ENCODE measurements around the gene HEXD.

HEXD gene

DNA sequence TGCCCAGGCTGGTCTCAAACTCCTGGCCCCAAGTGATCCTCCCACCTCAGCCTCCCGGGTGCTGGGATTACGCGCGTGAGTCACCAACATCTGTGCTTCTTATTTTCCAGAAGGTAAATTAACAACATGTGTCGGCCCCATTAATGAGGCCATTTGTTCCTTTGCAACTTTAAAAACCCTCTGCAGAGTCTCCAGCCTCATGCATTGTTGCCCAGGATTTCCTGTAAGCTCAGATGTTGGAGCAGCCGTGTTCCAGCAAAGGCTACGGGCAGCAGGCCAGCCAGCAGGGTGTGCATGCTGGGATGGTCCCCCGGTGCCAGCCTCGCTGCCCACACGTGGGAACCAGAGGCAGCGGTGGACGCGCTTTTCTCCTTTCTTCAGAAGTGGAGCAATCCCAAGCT, 19.1 kb upstream of the HEXD start:
- H3K4me3 ChIP-seq (ENCODE audit: low read depth, low read length) = no peak overlapping the region
- TF ChIP-seq, protein P1, sequence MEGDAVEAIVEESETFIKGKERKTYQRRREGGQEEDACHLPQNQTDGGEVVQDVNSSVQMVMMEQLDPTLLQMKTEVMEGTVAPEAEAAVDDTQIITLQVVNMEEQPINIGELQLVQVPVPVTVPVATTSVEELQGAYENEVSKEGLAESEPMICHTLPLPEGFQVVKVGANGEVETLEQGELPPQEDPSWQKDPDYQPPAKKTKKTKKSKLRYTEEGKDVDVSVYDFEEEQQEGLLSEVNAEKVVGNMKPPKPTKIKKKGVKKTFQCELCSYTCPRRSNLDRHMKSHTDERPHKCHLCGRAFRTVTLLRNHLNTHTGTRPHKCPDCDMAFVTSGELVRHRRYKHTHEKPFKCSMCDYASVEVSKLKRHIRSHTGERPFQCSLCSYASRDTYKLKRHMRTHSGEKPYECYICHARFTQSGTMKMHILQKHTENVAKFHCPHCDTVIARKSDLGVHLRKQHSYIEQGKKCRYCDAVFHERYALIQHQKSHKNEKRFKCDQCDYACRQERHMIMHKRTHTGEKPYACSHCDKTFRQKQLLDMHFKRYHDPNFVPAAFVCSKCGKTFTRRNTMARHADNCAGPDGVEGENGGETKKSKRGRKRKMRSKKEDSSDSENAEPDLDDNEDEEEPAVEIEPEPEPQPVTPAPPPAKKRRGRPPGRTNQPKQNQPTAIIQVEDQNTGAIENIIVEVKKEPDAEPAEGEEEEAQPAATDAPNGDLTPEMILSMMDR (IDR thresholded peaks at IDR 0.05; ENCODE audit: insufficient read depth, low read length, missing control alignments) = no peak
- DNase-seq (ENCODE audit: low read depth, low spot score) = peak; percentile 33
- ChIA-PET CTCF (interaction anchor here (1.2 to 2.8 kb wide), 5 partner anchors 15 to 99 kb away, joined by 3 to 25 read pairs (median 8); partner anchors contain the start of gene TEX19), POLR2A (no interaction called here)

DNA sequence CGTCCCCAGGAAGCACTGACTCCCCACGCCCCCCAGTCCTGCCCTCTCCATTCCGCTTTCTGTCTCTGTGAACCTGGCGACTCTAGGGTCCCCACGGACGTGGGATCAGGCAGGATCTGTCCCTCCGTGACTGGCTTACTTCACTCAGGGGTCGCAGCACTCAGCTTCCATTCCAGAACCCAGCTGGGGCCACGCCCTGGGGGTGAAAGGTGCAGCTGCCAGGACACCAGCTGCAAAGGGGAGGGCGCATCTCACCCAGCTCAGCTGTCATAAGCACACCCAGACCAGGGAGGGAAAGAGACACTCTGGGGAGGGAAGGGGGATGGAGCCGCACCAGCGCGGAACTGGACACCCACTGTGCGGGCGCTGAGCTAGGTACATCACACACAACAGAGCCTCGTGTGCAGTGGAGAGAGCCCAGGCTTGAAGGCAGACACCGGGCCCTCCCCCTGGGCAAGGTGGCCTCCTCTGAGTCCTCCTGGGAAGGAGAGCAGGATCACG, 18.5 kb upstream of the HEXD start:
- ChIA-PET POLR2A (no interaction called here), CTCF (interaction anchor here (1.2 to 2.8 kb wide), 6 partner anchors 14 to 100 kb away, joined by 3 to 25 read pairs (median 6); partner anchors contain the start of gene TEX19)
- no peak overlapping the region for H3K4me3 ChIP-seq (ENCODE audit: low read depth, low read length)
- no peak for DNase-seq (ENCODE audit: low read depth, low spot score)
- TF ChIP-seq, protein P1 (IDR thresholded peaks at IDR 0.05; ENCODE audit: insufficient read depth, low read length, missing control alignments) = no peak

DNA sequence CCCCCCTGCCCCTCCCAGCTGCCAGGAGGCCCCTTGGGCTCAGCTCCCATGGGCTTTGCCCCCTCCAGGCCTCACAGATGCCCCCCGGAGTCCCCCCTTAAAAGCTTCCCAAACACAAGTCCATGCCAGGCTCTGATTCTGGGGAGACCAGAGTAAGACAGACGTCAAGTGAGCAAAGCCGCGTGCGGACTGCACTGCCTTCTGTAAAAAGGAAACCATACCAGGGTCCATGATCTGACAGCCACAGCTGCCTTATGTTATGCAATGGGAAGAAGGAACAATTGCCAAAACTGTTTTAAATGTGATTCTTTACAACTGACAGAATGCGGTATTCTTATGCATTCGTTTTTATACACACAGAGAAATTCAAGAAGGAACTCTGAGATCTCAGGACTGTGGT, 17.9 kb upstream of the HEXD start:
- no peak overlapping the region for H3K4me3 ChIP-seq (ENCODE audit: low read depth, low read length)
- TF ChIP-seq, protein P1 (IDR thresholded peaks at IDR 0.05; ENCODE audit: insufficient read depth, low read length, missing control alignments) = no peak
- no peak for DNase-seq (ENCODE audit: low read depth, low spot score)
- POLR2A ChIA-PET = no interaction called here
- CTCF ChIA-PET = interaction anchor here (1.2 to 2.8 kb wide), 5 partner anchors 14 to 100 kb away, joined by 3 to 25 read pairs (median 8); partner anchors contain the start of gene TEX19

DNA sequence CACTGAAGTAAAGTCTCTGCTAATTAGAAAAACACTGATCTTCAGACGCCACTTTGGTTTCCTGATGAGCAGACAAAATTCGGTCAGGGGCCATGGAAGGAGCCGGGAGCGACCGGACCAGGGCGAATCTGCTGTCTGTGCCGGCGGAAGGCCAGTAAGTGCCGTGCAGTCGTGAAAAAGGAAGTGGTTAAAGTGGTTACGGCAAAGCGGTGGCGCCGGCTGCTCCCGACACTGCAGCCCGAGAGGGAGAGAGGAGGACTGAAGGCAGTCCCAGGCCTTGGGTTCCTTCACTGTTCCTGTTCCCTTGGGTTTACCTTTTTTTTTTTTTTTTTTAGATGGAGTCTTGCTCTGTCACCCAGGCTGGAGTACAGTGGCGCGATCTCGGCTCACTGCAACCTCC, 17.3 kb upstream of the HEXD start:
- no peak overlapping the region; the same call in 1 of the 2 replicates for H3K4me3 ChIP-seq (ENCODE audit: low read depth, low read length)
- no peak for DNase-seq (ENCODE audit: low read depth, low spot score)
- CTCF ChIA-PET = interaction anchor here (1.3 to 2.5 kb wide), 2 partner anchors 35 to 50 kb away, joined by 3 to 25 read pairs; no protein-coding TSS in a partner anchor
- TF ChIP-seq, protein P1 (IDR thresholded peaks at IDR 0.05; ENCODE audit: insufficient read depth, low read length, missing control alignments) = no peak
- POLR2A ChIA-PET = no interaction called here

DNA sequence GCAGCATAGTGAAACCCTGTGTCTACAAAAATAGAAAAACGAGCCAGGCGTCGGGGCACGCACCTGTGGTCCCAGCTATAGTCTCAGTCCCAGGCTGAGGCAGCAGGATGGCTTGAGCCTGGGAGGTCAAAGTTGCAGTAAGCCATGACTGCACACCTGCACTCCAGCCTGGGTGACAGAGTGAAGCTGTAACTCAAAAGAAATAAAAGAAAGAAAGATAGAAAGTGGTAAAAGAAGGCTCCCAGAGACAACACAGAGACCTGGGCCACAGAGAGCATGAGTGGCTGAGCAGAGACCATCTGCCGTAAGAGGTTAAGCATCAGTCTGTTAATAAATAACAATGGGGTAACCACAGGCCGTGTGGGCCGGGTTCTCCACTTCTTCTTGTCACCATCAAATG, 15.3 kb upstream of the HEXD start:
- ChIA-PET POLR2A (no interaction called here), CTCF (interaction anchor here (0.6 to 2.5 kb wide), 3 partner anchors 11 to 52 kb away, joined by 3 to 10 read pairs (median 3); no protein-coding TSS in a partner anchor)
- TF ChIP-seq, protein P1 (IDR thresholded peaks at IDR 0.05; ENCODE audit: insufficient read depth, low read length, missing control alignments) = no peak
- H3K4me3 ChIP-seq (ENCODE audit: low read depth, low read length) = no peak overlapping the region
- no peak for DNase-seq (ENCODE audit: low read depth, low spot score)

DNA sequence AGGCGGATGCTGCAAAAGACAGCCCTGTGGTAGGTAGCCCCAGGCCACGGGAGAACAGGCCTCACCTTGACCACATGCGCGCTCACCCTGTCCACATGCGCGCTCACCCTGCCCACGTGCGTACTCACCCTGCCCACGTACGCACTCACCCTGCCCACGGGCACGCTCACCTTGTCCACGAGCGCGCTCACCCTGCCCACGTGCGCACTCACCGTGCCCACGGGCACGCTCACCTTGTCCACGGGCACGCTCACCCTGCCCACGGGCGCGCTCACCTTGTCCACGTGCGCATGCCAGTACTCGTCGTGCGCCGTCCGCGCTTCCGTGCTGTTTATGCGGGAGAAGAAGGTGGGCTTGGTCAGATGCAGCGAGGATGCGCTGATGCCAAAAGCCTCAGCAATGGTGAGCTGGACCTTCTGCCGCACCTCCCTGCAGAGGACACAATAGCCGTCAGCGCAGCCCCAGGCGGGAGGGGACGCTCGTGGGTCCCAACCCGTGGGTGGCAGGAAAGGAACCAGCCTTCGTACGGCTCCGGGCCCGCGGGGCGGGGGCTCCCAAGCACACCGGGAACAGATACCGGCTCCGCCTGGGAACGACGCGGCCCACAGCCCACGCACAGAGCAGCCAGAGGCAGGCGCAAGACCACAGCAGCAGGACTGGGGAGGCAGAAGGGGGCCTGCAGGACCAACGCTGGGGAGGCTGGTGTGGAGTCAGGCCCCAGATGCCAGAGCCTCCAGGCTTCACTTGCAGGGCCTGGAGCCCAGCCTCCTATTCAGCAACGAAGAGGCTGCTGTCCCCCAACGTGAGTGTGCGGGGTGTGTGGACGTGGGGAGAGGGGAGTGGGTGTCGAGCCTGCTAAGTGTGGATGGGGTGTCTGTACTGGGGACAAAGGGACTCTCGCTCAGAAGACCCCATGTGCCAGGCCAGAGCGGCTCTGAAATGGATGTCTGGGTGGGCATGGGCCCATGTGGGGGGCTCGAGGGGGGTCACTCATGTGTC, 14.2 kb upstream of the HEXD start:
- ChIA-PET CTCF (interaction anchor here (1.3 to 2.5 kb wide), 2 partner anchors 11 to 53 kb away, joined by 5 to 10 read pairs; no protein-coding TSS in a partner anchor), POLR2A (no interaction called here)
- TF ChIP-seq, protein P1 (IDR thresholded peaks at IDR 0.05; ENCODE audit: insufficient read depth, low read length, missing control alignments) = no peak
- no peak overlapping the region for H3K4me3 ChIP-seq (ENCODE audit: low read depth, low read length)
- no peak for DNase-seq (ENCODE audit: low read depth, low spot score)

Data from AG04449 (cell line).